Subcutaneous adipose tissue (tissue), 4 donors: ENCODE data around the gene ZNF705A. TPM values are rescaled to one million over a fixed set of nuclear protein-coding genes. Genes with fewer than 3 reads are reported as not detected.

Source experiments
- total RNA-seq, 4 donors: library from RNA; depleted of rRNA; stranded (reverse); fragments of >200 nt; gene quantifications; one replicate each; pipeline ENCODE4 v1.1.0, GENCODE V29; 2016

The ZNF705A gene
- total RNA-seq, 4 donors from 2014 or later, result not detected

Other genes starting within 250 kb of the ZNF705A start
- 100 to 1,000 TPM in 2 of 4 donors, 10 to 100 TPM in 2; 43.9 to 163 (median 105) TPM for gene SLC2A3, start 220.8 kb upstream of the ZNF705A start, total RNA-seq
- 10 to 100 TPM; 10.9 to 23.0 (median 13.3) TPM for gene FOXJ2, start 124.3 kb upstream of the ZNF705A start, total RNA-seq
- gene C3AR1, start 90.7 kb upstream of the ZNF705A start, total RNA-seq, result 100 to 1,000 TPM in 1 of 4 donors, 10 to 100 TPM in 3; 10.4 to 108 (median 29.4) TPM
- 10 to 100 TPM; 29.9 to 36.5 (median 33.7) TPM for gene NECAP1, start 74.7 kb upstream of the ZNF705A start, total RNA-seq
- gene CLEC4A, start 33.4 kb upstream of the ZNF705A start, total RNA-seq, result 10 to 100 TPM in 1 of 4 donors, 1 to 10 TPM in 3; 4.2 to 10.4 (median 5.5) TPM
- under 1 TPM in 1 of 4 donors, not detected in 3; 0.33 TPM for gene FAM90A1, start 70.6 kb downstream of the ZNF705A start, total RNA-seq